ENCODE data around the gene TMEM163. TPM values are rescaled to one million over a fixed set of nuclear protein-coding genes. Genes with fewer than 3 reads are reported as not detected.

Gene TMEM163
- total RNA-seq, 2 donors from 2014 or later = 0.57 to 1.3 TPM

GRCh38 chr2:134433469-134433868, 285.3 kb downstream of the TMEM163 start:
- H3K4me3 Mint-ChIP-seq = peak overlapping the region; percentile 28
- no peak for DNase-seq
- H3K4me1 Mint-ChIP-seq = peaks cover 17% of the 10 kb centered on the region
- H3K36me3 Mint-ChIP-seq (ENCODE audit: low read depth) = peaks cover 15% of the 10 kb centered on the region
- no peaks in the 10 kb centered on the region for H3K27me3 Mint-ChIP-seq
- no peaks in the 10 kb centered on the region for H3K9me3 ChIP-seq (ENCODE audit: control insufficient read depth, low read length, poor library complexity, severe bottlenecking)
- H3K27ac Mint-ChIP-seq = peak overlapping the region; percentile 95
- no peak for ATAC-seq

- peaks cover 17% of the 10 kb centered on the region for H3K4me1 Mint-ChIP-seq
These were observed 286.3 kb downstream of the TMEM163 start for GRCh38 chr2:134432435-134432883.

DNA sequence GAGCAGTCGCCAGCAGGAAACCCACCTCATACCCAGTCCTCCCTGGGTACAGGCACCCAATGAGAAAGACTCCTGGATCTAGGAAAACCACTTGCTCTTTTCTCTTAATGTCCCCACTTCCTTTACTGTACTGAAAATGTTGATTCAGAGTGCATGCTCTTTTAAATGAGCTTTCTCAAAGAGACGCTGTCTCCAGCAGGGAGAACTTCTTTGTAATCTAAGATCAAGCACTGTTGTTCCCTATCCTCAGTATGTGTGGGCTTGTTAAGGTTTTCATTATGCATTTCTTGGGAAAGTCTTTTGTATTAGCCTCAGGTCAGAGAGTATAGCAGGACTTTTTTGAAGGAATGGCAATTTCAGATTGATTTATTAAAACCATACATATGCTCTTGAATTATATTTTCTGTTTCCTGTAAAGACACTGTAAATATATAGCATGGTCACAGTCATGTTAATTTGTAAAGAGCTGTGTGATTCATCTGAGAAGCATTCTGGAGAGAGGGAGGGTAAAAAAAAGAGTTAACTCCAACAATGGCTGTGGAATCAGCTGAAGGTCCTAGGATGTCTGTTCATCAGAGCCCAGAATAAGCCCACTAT, 286.9 kb downstream of the TMEM163 start:
- H3K4me1 Mint-ChIP-seq = peaks cover 17% of the 10 kb centered on the region
- peaks cover 15% of the 10 kb centered on the region for H3K36me3 Mint-ChIP-seq (ENCODE audit: low read depth)
- H3K9me3 ChIP-seq (ENCODE audit: control insufficient read depth, low read length, poor library complexity, severe bottlenecking) = no peaks in the 10 kb centered on the region
- peak overlapping the region; percentile 50 for H3K4me3 Mint-ChIP-seq
- ATAC-seq (no peak), DNase-seq (no peak)
- H3K27ac Mint-ChIP-seq = no peak overlapping the region
- H3K27me3 Mint-ChIP-seq = no peaks in the 10 kb centered on the region

More at GRCh38 chr2:134432435-134432883, 286.3 kb downstream of the TMEM163 start:
- peak overlapping the region; percentile 50 for H3K4me3 Mint-ChIP-seq
- H3K27ac Mint-ChIP-seq = no peak overlapping the region
- ATAC-seq = no peak
- no peak for DNase-seq
- peaks cover 15% of the 10 kb centered on the region for H3K36me3 Mint-ChIP-seq (ENCODE audit: low read depth)
- no peaks in the 10 kb centered on the region for H3K27me3 Mint-ChIP-seq
- H3K9me3 ChIP-seq (ENCODE audit: control insufficient read depth, low read length, poor library complexity, severe bottlenecking) = no peaks in the 10 kb centered on the region

DNA sequence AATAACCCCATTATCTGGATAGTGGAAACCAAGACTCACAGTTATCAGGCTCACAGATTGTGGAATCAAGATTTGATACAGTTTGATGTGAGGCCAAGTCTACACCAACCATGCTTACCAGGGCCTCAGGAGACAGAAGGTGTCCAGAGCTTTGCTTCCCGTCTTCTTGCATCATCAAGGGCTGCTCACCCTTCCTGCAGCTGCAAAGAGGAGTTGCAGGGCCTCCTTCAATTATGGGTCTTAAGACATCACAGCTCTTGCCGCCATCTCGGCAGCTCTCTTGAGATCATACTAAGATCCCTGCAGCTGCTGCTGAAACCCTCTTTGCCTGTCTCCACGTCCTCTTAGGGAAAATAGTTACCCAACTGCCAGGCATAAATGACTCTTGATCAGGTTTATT, 288.9 kb downstream of the TMEM163 start:
- no peak overlapping the region for H3K4me3 Mint-ChIP-seq
- peaks cover 22% of the 10 kb centered on the region for H3K4me1 Mint-ChIP-seq
- H3K27ac Mint-ChIP-seq = no peak overlapping the region
- no peaks in the 10 kb centered on the region for H3K9me3 ChIP-seq (ENCODE audit: control insufficient read depth, low read length, poor library complexity, severe bottlenecking)
- no peak for ATAC-seq
- H3K27me3 Mint-ChIP-seq = no peaks in the 10 kb centered on the region
- peaks cover 18% of the 10 kb centered on the region for H3K36me3 Mint-ChIP-seq (ENCODE audit: low read depth)
- DNase-seq = no peak

GRCh38 chr2:134426721-134427120, 292.1 kb downstream of the TMEM163 start:
- Mint-ChIP-seq H3K27ac (peak overlapping the region; percentile 90), H3K27me3 (no peaks in the 10 kb centered on the region), H3K4me1 (peaks cover 23% of the 10 kb centered on the region), H3K4me3 (no peak overlapping the region), H3K36me3 (ENCODE audit: low read depth) (peaks cover 18% of the 10 kb centered on the region)
- ATAC-seq (no peak), DNase-seq (no peak)
- H3K9me3 ChIP-seq (ENCODE audit: control insufficient read depth, low read length, poor library complexity, severe bottlenecking) = no peaks in the 10 kb centered on the region

DNA sequence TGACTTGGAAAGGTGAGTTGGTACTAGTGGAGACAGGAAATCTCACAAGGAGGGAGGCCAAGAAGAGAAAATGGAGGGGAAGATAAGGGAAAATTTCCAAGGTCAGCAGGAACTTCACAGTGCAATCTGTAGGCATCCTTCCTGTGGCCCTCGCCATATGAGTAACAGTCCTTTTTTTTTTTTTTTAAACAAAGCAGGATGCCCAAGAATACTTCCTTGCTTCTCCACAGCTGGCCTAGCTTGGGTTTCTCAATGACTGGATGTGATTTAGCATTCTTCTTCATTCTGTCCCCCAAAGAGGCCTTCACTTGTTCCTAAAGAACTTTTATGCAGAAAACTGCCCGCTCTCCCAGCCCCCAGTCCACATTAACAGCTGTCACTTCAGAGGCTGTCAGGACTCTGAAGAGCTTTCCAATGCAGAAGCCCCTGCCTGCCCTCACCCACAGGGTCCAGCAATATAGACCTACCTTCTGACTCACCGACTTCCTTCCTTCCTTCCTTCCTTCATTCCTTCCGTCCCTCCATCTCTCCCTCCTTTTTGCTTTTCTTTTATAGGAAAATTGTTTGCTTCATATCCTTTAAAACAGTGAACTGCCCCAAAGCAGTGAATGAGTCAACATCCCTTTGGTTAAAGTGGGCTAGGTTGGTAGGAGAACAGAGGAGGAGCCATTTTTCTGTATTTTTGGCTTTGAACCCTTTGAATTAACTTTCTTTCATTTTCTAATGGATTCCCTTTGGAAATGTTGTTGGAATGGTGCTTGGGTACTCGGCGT, 292.9 kb downstream of the TMEM163 start:
- H3K4me3 Mint-ChIP-seq = no peak overlapping the region
- no peaks in the 10 kb centered on the region for H3K27me3 Mint-ChIP-seq
- peaks cover 20% of the 10 kb centered on the region for H3K4me1 Mint-ChIP-seq
- peaks cover 15% of the 10 kb centered on the region for H3K36me3 Mint-ChIP-seq (ENCODE audit: low read depth)
- H3K9me3 ChIP-seq (ENCODE audit: control insufficient read depth, low read length, poor library complexity, severe bottlenecking) = no peaks in the 10 kb centered on the region
- no peak for ATAC-seq
- peak overlapping the region; percentile 90 for H3K27ac Mint-ChIP-seq
- no peak for DNase-seq

- peaks cover 16% of the 10 kb centered on the region for H3K36me3 Mint-ChIP-seq (ENCODE audit: low read depth)
- H3K27me3 Mint-ChIP-seq = no peaks in the 10 kb centered on the region
These were observed 297.1 kb downstream of the TMEM163 start for GRCh38 chr2:134421556-134422328.

DNA sequence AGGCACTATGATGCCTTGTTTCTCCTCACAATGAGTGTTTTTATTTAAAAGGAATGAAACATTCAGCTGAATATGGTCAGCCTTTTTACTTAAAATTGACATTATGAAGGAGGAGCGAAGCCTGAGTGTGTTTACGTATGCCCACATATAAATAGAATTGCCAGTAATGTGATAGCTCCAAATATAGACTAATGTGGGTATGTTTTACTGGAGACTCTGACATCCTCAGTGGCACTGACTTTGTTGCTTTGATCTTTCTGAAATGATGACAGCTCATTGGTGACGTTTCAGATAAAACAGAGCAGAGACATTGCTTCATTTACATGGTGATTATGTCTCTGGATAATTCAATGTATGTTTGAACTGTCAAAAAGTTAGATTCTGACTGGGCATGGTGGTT, 297.9 kb downstream of the TMEM163 start:
- ATAC-seq = no peak
- no peaks in the 10 kb centered on the region for H3K9me3 ChIP-seq (ENCODE audit: control insufficient read depth, low read length, poor library complexity, severe bottlenecking)
- peaks cover 17% of the 10 kb centered on the region for H3K4me1 Mint-ChIP-seq
- H3K27ac Mint-ChIP-seq = no peak overlapping the region
- H3K27me3 Mint-ChIP-seq = no peaks in the 10 kb centered on the region
- no peak for DNase-seq
- no peak overlapping the region for H3K4me3 Mint-ChIP-seq
- H3K36me3 Mint-ChIP-seq (ENCODE audit: low read depth) = peaks cover 14% of the 10 kb centered on the region

More at GRCh38 chr2:134421556-134422328, 297.1 kb downstream of the TMEM163 start:
- Mint-ChIP-seq H3K4me3 (no peak overlapping the region), H3K27ac (no peak overlapping the region), H3K4me1 (peaks cover 18% of the 10 kb centered on the region)
- DNase-seq (no peak), ATAC-seq (no peak)
- no peaks in the 10 kb centered on the region for H3K9me3 ChIP-seq (ENCODE audit: control insufficient read depth, low read length, poor library complexity, severe bottlenecking)

- Mint-ChIP-seq H3K27ac (peak overlapping the region; percentile 45), H3K36me3 (ENCODE audit: low read depth) (peaks cover 14% of the 10 kb centered on the region), H3K27me3 (no peaks in the 10 kb centered on the region), H3K4me3 (no peak overlapping the region), H3K4me1 (peaks cover 19% of the 10 kb centered on the region)
- ATAC-seq (no peak), DNase-seq (no peak)
- H3K9me3 ChIP-seq (ENCODE audit: control insufficient read depth, low read length, poor library complexity, severe bottlenecking) = no peaks in the 10 kb centered on the region
These were observed 298.5 kb downstream of the TMEM163 start for GRCh38 chr2:134420259-134420658.

- Mint-ChIP-seq H3K27ac (peak overlapping the region; percentile 24), H3K27me3 (no peaks in the 10 kb centered on the region), H3K36me3 (ENCODE audit: low read depth) (peaks cover 5% of the 10 kb centered on the region), H3K4me1 (peaks cover 12% of the 10 kb centered on the region), H3K4me3 (no peak overlapping the region)
- no peak for DNase-seq
- no peaks in the 10 kb centered on the region for H3K9me3 ChIP-seq (ENCODE audit: control insufficient read depth, low read length, poor library complexity, severe bottlenecking)
- ATAC-seq = no peak
These were observed 300.7 kb downstream of the TMEM163 start for GRCh38 chr2:134417968-134418582.

- peaks cover 5% of the 10 kb centered on the region for H3K36me3 Mint-ChIP-seq (ENCODE audit: low read depth)
These were observed 302.2 kb downstream of the TMEM163 start for GRCh38 chr2:134416637-134417036.

DNA sequence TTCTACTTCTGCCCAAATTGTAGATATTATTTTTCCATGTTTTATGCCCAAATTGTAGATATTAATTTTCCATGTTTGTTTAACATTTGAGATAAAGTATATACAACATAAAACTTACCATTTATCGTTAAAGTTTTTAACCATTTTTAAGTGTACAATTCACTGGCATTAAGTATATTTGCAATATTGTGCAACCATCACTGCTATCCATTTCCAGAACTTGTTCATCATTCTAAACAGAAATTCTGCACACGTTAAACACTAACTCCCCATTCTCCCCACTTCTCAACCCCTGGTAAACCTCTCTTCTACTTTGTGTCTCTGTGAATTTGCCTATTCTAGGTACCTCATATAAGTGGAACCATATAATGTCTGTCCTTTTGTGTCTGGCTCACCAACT, 302.8 kb downstream of the TMEM163 start:
- ATAC-seq (no peak), DNase-seq (no peak)
- no peaks in the 10 kb centered on the region for H3K27me3 Mint-ChIP-seq
- H3K9me3 ChIP-seq (ENCODE audit: control insufficient read depth, low read length, poor library complexity, severe bottlenecking) = no peaks in the 10 kb centered on the region
- H3K4me3 Mint-ChIP-seq = no peak overlapping the region
- peaks cover 20% of the 10 kb centered on the region for H3K4me1 Mint-ChIP-seq
- H3K27ac Mint-ChIP-seq = no peak overlapping the region
- H3K36me3 Mint-ChIP-seq (ENCODE audit: low read depth) = peaks cover 5% of the 10 kb centered on the region

More at GRCh38 chr2:134416637-134417036, 302.2 kb downstream of the TMEM163 start:
- DNase-seq (no peak), ATAC-seq (no peak)
- Mint-ChIP-seq H3K27me3 (no peaks in the 10 kb centered on the region), H3K4me3 (no peak overlapping the region), H3K27ac (no peak overlapping the region), H3K4me1 (peaks cover 14% of the 10 kb centered on the region)
- no peaks in the 10 kb centered on the region for H3K9me3 ChIP-seq (ENCODE audit: control insufficient read depth, low read length, poor library complexity, severe bottlenecking)

- DNase-seq (no peak), ATAC-seq (no peak)
- no peaks in the 10 kb centered on the region for H3K9me3 ChIP-seq (ENCODE audit: control insufficient read depth, low read length, poor library complexity, severe bottlenecking)
- H3K27me3 Mint-ChIP-seq = no peaks in the 10 kb centered on the region
- no peak overlapping the region for H3K4me3 Mint-ChIP-seq
- H3K4me1 Mint-ChIP-seq = peaks cover 36% of the 10 kb centered on the region
- peak overlapping the region; percentile 41 for H3K27ac Mint-ChIP-seq
- peaks cover 5% of the 10 kb centered on the region for H3K36me3 Mint-ChIP-seq (ENCODE audit: low read depth)
These were observed 304.9 kb downstream of the TMEM163 start for GRCh38 chr2:134413912-134414311.
